Stimulated activated CD8-positive, alpha-beta memory T cell treated with anti-CD3 and anti-CD28 coated beads, Interleukin-7, amount 100 ng/mL, for 48 hours (primary cell): Measurements from ENCODE around the gene CALHM2.

Source experiments
- DNase-seq, 2 donors: peaks; one replicate each; pipeline ENCODE4 v3.0.0-alpha.2; 2020; ENCODE audit warnings: low read depth in 1 of 2; ENCODE audit errors: extremely low read depth in 1 of 2

The CALHM2 gene

GRCh38 chr10:103451091-103451813, 918 bp downstream of the CALHM2 start:
- no peak for DNase-seq

DNA sequence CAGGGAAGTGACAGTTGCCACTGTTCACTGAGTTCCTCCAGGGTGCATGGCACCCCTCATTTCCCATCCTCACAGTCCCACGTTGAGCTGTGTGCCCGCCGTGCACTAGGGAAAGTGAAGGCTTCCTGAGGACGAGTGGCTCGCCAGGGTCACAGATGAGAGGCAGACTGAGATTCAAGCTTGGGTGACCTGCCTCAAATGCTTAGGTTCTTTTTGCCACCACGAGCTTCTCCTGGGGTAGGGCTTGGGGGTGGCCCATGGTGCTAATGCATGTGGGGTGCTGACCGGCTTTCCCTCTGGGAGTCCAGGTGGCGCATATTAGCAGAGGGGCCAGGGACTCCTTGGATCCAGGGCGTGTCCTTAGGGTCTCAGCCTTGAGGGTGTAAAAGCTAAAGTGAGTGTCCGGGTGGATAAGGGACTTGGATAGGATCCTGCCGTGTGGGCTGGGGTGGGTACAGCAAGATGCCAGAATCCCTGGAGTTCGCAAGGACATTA, 1.9 kb downstream of the CALHM2 start:
- DNase-seq: no peak

- no peak for DNase-seq
Observed at GRCh38 chr10:103449208-103450144, 2.7 kb downstream of the CALHM2 start.

DNA sequence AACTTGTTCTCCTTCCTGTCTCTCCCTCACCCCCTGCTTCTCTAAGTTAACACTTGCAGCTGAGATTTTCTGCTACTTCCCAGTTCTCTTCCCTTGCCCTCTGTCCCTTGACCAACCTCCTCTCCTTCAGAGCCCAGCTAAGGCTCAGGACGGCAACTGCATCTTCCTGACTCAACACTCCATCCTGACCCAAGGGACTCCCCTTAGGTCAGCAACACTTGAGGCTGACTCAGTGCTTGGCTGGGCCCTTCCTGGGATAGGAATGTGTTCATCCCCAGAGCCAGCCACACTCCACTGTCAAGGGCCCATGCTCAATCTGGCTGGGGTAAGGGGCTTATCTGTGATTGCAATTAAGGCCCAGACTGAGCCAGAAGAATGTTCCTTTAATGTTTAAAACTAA, 3.4 kb downstream of the CALHM2 start:
- no peak for DNase-seq

DNA sequence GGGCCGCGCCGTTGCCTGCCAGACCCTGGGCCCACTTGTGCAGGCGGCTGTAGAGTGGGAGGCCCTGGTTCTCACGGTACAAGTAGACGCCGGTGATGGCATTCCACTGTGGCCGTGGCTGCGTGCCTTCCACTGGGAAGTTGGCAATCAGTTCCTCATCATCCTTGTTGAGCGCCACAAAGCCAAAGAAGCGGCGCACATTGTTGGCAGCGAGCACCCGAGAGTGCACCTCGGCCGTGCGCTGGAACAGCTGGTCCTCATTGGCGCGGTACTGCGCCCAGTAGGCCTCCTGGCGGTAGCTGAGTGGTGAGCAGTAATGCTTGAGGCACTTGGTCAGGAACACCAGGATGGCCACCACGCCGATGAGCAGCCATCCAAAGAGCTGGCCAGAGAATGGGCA, 5.0 kb downstream of the CALHM2 start:
- DNase-seq: no peak

DNA sequence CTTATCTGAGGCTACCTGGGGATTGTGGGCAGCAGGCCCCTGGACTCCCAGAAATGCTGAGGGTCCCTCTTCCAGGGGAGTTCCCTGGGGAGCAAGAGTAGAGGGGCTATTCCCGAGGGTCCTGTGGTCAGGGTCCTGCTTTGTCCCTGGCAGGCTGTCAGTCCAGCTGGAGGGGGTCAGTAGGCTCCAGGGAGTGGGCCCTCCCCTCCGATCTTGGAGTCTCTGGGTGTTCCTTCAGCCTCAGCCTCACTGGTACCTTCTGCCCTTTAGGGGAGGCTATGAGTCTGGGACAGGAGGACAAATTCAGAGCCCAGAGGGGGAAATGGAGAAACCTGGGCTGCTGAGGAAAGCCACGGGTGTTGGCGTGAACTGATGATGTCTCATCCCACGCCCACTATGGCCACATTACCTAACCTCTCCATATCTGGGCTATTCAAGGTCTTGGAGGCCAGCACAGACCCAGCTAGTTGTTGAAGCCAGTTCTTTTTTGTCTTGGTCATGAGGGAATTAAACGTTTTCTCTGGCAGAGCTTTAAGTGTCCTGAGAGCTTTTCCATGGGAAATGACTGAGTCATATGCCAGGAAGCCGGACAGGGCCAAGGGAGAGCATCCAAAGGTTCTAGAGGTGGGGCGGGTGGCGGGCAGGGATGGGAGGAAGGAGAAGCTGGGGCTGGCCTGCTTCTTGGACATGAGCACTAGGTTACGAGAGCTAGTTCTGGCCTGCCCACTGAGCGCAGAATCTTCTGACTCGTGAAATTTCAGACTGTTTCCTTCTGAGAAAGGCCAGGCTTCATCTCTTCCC, 6.2 kb downstream of the CALHM2 start:
- DNase-seq: no peak

GRCh38 chr10:103445366-103445765, 6.8 kb downstream of the CALHM2 start:
- no peak for DNase-seq

DNA sequence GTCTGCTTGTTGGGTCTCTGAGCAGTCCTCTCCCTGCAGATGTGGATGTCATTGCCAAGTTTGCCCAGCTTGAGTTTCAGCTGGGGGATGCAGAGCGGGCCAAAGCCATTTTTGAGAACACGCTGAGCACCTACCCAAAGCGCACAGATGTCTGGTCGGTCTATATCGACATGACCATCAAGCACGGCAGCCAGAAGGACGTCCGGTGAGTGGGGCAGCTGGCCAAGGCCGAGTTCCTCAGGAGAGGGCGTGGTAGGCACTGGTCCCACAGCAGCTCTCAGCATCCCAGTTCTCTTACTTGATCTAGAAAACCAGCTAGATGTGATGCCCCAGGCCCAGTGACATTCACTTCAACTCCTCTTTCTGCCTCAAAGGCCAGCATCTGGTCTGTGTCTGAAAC, 7.7 kb downstream of the CALHM2 start:
- no peak for DNase-seq

GRCh38 chr10:103443475-103444185, 8.5 kb downstream of the CALHM2 start:
- no peak for DNase-seq

- no peak for DNase-seq
Observed at GRCh38 chr10:103442031-103442461, 10.1 kb downstream of the CALHM2 start.

- DNase-seq: no peak
Observed at GRCh38 chr10:103441611-103442010, 10.6 kb downstream of the CALHM2 start.

GRCh38 chr10:103441206-103441605, 11.0 kb downstream of the CALHM2 start:
- no peak for DNase-seq

- no peak for DNase-seq
Observed at GRCh38 chr10:103440416-103440815, 11.8 kb downstream of the CALHM2 start.

GRCh38 chr10:103439776-103440175, 12.4 kb downstream of the CALHM2 start:
- DNase-seq: no peak

DNA sequence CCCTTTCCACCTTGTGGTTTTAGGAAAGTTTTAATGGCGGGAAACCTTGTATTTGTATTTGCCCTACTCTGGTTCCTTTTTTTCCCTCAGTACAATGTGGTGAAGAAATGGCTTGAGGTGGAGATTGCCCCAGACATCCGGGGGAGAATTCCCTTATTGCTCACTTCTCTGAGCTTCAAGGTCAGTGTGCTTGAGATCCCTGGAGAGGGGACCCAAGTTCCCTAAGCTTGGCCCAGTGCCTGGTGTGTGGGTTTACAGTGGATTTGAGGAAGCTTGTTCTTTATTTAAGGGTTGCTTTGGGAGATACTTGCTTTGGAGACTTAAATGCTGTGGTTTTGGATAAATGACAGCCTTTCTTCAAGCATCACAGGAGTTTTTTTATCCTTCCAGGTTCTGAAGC, 18.3 kb downstream of the CALHM2 start:
- DNase-seq: no peak

DNA sequence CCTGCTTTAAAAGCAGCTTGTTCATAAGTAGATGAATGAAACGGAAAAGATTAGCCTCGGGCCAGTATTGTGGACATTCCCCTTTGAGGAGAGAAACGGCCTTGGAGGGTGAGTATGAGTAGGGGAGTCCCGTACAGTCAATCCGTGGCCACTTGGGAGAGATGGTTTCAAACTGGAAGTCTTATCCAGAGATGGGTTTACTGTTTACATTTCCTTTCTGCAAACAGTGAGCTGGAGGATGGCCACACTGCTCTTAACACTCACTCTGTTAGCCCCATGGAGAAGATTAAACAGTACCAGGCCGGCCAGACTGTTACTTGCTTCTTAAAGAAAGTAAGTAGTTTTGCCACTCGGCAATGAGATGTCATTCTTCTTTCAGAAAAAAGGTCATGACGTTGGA, 20.3 kb downstream of the CALHM2 start:
- DNase-seq: no peak

DNA sequence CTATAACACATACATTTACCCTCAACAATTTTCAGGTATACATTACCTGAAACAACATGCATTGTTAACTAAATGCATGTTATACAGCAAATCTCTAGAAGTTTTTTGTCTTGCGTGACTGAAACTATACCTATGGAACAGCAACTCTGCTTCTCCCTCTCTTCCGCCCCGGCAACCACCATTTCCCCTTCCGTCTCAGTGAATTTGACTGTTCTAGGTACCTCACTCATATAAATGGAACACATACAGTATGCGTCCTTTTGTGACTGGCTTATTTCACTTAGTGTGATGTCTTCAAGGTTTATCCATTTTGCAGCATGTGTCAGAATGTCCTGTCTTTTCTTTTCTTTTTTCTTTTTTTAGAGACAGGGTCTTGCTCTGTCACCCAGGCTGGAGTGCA, 22.5 kb downstream of the CALHM2 start:
- no peak for DNase-seq

- no peak for DNase-seq
Observed at GRCh38 chr10:103428989-103429643, 23.1 kb downstream of the CALHM2 start.

- no peak for DNase-seq
Observed at GRCh38 chr10:103427866-103428265, 24.3 kb downstream of the CALHM2 start.

GRCh38 chr10:103423748-103424147, 28.4 kb downstream of the CALHM2 start:
- DNase-seq: no peak
